ENCODE measurements around the gene MMP15. TPM values are rescaled to one million over a fixed set of nuclear protein-coding genes. Genes with fewer than 3 reads are reported as not detected.

MMP15 gene
- total and polyA plus RNA-seq, 2 of the 4 experiments (the other 2 are of a cell fraction), result 0.18 to 0.56 TPM

DNA sequence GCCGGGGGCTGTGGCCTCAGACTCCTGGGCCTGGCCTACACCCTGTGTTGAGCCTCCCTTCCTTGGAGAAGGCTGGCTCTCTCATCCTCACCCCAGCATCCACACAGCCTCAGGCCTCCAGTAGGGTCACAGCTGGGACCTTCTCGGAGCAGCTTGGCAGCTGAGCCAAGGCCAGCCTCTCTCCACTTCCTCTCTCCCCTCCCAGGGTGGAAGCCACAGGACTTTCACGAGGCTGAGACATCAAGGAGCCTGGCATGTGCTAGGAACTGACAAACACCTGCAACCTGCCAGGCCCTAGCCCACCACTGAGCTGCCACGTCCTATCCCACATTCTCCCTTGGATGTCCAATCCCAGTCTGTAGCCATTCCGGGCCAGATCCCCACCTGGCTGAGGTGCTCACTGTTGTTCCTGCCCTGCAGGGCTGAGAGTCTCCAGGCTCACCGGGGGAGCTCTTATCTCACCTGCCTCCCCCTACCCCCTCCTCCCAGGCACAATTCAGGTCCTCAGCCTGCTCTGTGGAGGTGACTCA lies 3.1 kb downstream of the MMP15 start:
- TF ChIP-seq BHLHE40 (IDR thresholded peaks at IDR 0.05; ENCODE audit: low read depth, low read length), result no peak
- dilution Hi-C loops (cut with HindIII; ENCODE audit: low sequenced_read_pairs, unreplicated experiment) (no loop called here), in situ Hi-C loops (cut with MboI; ENCODE audit: low sequenced_read_pairs) (no loop called here), intact Hi-C loops (cut with micrococcal nuclease) (no loop called here)
- H3K9me1 ChIP-seq (ENCODE audit: insufficient read depth, low read length), result no peaks in the 10 kb centered on the region
- H2BK15ac ChIP-seq (ENCODE audit: low read depth, low read length), result no peak overlapping the region
- H2BK20ac ChIP-seq (ENCODE audit: low read depth, low read length), result no peak overlapping the region
- no peak overlapping the region for H3K18ac ChIP-seq (ENCODE audit: low read depth, low read length)
- no peak overlapping the region for H4K5ac ChIP-seq (ENCODE audit: low read depth, low read length)
- no peak for ATAC-seq (ENCODE audit: low read depth)
- no peak overlapping the region for H2AK9ac ChIP-seq (replicated peaks; ENCODE audit: low read depth, low read length, poor library complexity)
- H3K4ac ChIP-seq (ENCODE audit: low read depth, low read length), result no peak overlapping the region
- H3K4me2 ChIP-seq (ENCODE audit: low read depth, low read length), result no peak overlapping the region
- H2BK5ac ChIP-seq (ENCODE audit: low read depth, low read length, poor library complexity, severe bottlenecking), result no peak overlapping the region
- H3K56ac ChIP-seq (ENCODE audit: extremely low read depth, insufficient read depth, low read length), result no peak overlapping the region
- no peak overlapping the region for H2BK120ac ChIP-seq (ENCODE audit: low read depth, low read length)
- no peak overlapping the region for H2AFZ ChIP-seq (replicated peaks; ENCODE audit: low read length, poor library complexity)
- H4K20me1 ChIP-seq (ENCODE audit: insufficient read depth, low read length), result no peaks in the 10 kb centered on the region; the same call in 1 of the 2 replicates
- no peaks in the 10 kb centered on the region for H3K9me3 ChIP-seq (ENCODE audit: control insufficient read depth, insufficient read depth, low read length)
- CTCF ChIA-PET, result interaction anchor here (1.8 kb wide), 1 partner anchor 93 kb away, joined by 5 read pairs; no protein-coding TSS in a partner anchor
- no TSS peak for BruUV-seq (replicated peaks)
- H4K91ac ChIP-seq (ENCODE audit: insufficient read depth, low read depth, low read length), result no peak overlapping the region
- H3K4me3 ChIP-seq (ENCODE audit: insufficient read depth, low read depth, low read length), result no peak overlapping the region
- H3K23ac ChIP-seq (ENCODE audit: low read depth, low read length), result no peak overlapping the region
- H4K8ac ChIP-seq (ENCODE audit: low read depth in 2 of 2, low read length in 2 of 2), result no peak overlapping the region
- peaks cover 4% of the 10 kb centered on the region; the same call in 1 of the 2 replicates for H3K4me1 ChIP-seq (ENCODE audit: control insufficient read depth, insufficient read depth, low read length)
- POLR2A ChIA-PET (ENCODE audit: unreplicated experiment), result no interaction called here
- no peak overlapping the region for H3K27ac ChIP-seq (ENCODE audit: insufficient read depth, low read length)
- H2AK5ac ChIP-seq (ENCODE audit: low read depth, low read length), result no peak overlapping the region
- H3K9ac ChIP-seq (ENCODE audit: low read depth, low read length), result no peak overlapping the region
- no peaks in the 10 kb centered on the region for H3K36me3 ChIP-seq (ENCODE audit: control insufficient read depth, insufficient read depth, low read length)
- no peak for DNase-seq
- H3K27me3 ChIP-seq (ENCODE audit: control insufficient read depth, insufficient read depth, low read length), result peaks cover 46% of the 10 kb centered on the region
- WGBS, 2 experiments (ENCODE audit: extremely low coverage in 2 of 2, insufficient read length in 1 of 2), result 33% methylated on average over 2 of the region's 6 CpGs; no CpG with 5 or more reads in 1 of the 2 experiments
- H3K14ac ChIP-seq (replicated peaks; ENCODE audit: low read depth, low read length), result no peak overlapping the region
- H3K79me1 ChIP-seq (ENCODE audit: low read depth in 1 of 2, low read length in 2 of 2), result no peaks in the 10 kb centered on the region

Data from IMR-90 (cell line).